ENCODE data around the gene TFAP2D. TPM values are rescaled to one million over a fixed set of nuclear protein-coding genes. Genes with fewer than 3 reads are reported as not detected.

Gene TFAP2D
- total and polyA plus RNA-seq, 10 of the 15 experiments (the other 5 are each of a cell fraction or from before 2014, with no cell fraction given) = not detected

- TF ChIP-seq BCLAF1 (IDR thresholded peaks at IDR 0.05) = no peak
- no peak for TF ChIP-seq ZBED1 (IDR thresholded peaks at IDR 0.05; ENCODE audit: borderline replicate concordance)
- TF ChIP-seq SUPT20H (IDR thresholded peaks at IDR 0.05; ENCODE audit: borderline replicate concordance, control insufficient read depth, low read depth, low read length) = no peak
- no peak for TF ChIP-seq TARDBP (IDR thresholded peaks at IDR 0.05; ENCODE audit: borderline replicate concordance)
- TF ChIP-seq ZBTB11 (CRISPR knock-in tag; IDR thresholded peaks at IDR 0.05) = no peak
- no peak for TF ChIP-seq TAF1 (IDR thresholded peaks at IDR 0.05; ENCODE audit: borderline replicate concordance, low read depth, low read length)
These were observed 28.8 kb downstream of the TFAP2D start (continued) for GRCh38 chr6:50742161-50742560.

GRCh38 chr6:50744976-50745375 is 31.6 kb downstream of the TFAP2D start:
- H3K27ac ChIP-seq (ENCODE audit: control insufficient read depth, insufficient read depth) = no peak overlapping the region
- no TSS peak for BruUV-seq (replicated peaks)
- no peak for DNase-seq (ENCODE audit: low read depth, low spot score)
- no peak for ATAC-seq
- H3K4me2 ChIP-seq (ENCODE audit: control insufficient read depth, insufficient read depth) = no peak overlapping the region
- no peak overlapping the region for H2AFZ ChIP-seq (ENCODE audit: control insufficient read depth, low read depth, low read length)
- ChIA-PET RAD21 (ENCODE audit: unreplicated experiment) (no interaction called here), SMC1A (ENCODE audit: uncharacterized antibody, unreplicated experiment) (no interaction called here), CTCF (no interaction called here), POLR2A (no interaction called here)
- intact Hi-C loops (cut with micrococcal nuclease; ENCODE audit: unreplicated experiment) = no loop called here
- 3% methylated on average over 3 of the region's 3 CpGs for WGBS (ENCODE audit: insufficient coverage, insufficient replicate concordance, low lambda C conversion rate, missing lambda C conversion rate)
- H3K9me3 ChIP-seq (replicated peaks; ENCODE audit: control insufficient read depth, insufficient read depth, low read length) = no peaks in the 10 kb centered on the region
- in situ Hi-C loops (cut with MboI) = no loop called here
- no peak overlapping the region for H3K4me3 ChIP-seq
- no peaks in the 10 kb centered on the region for H3K27me3 ChIP-seq (replicated peaks in 1 of 2; ENCODE audit: control insufficient read depth in 2 of 2, insufficient read depth in 2 of 2, low read length in 1 of 2)
- H3K36me3 ChIP-seq (ENCODE audit: control insufficient read depth in 2 of 2, insufficient read depth in 2 of 2, low read length in 1 of 2) = no peaks in the 10 kb centered on the region
- H4K20me1 ChIP-seq (ENCODE audit: control insufficient read depth, insufficient read depth) = no peaks in the 10 kb centered on the region
- no peaks in the 10 kb centered on the region for H3K4me1 ChIP-seq (ENCODE audit: control insufficient read depth, insufficient read depth, low read length)
- FAIRE-seq = no peak
- no peak overlapping the region for H3K9ac ChIP-seq (ENCODE audit: control insufficient read depth, insufficient read depth, low read length)
- no peaks in the 10 kb centered on the region for H3K79me2 ChIP-seq (ENCODE audit: control insufficient read depth, insufficient read depth, low read length)
- no peak for TF ChIP-seq MYC (IDR thresholded peaks at IDR 0.05; ENCODE audit: insufficient read depth, insufficient read length, insufficient replicate concordance, low read length, severe bottlenecking)
- TF ChIP-seq NKRF (conservative IDR thresholded peaks at IDR 0.05) = no peak
- TF ChIP-seq ZBTB40 (IDR thresholded peaks at IDR 0.05; ENCODE audit: borderline replicate concordance) = no peak

All from GM12878 (cell line).